Activated T-cell treated with anti-CD3 and anti-CD28 coated beads for 1 hour (primary cell): ENCODE results near the gene IRF1.
"Not testable (repeated sequence)": the region's sequence is repeated elsewhere in the genome, so short reads cannot be mapped to it uniquely, and the experiment has no call there.

Source experiments
- DNase-seq: peaks from one replicate; pipeline ENCODE4 v3.0.0-alpha.2; 2020; ENCODE audit warnings: low read depth

Gene IRF1

GRCh38 chr5:132438267-132438645 is 52.3 kb downstream of the IRF1 start:
- DNase-seq = not testable (repeated sequence)

- DNase-seq = peak; percentile 48
These were observed 52.8 kb downstream of the IRF1 start for GRCh38 chr5:132437604-132438266.

- DNase-seq = no peak
These were observed 53.6 kb downstream of the IRF1 start for GRCh38 chr5:132436936-132437335.

- DNase-seq = no peak
These were observed 54.7 kb downstream of the IRF1 start for GRCh38 chr5:132435886-132436285.

GRCh38 chr5:132435447-132435846 is 55.1 kb downstream of the IRF1 start:
- no peak for DNase-seq

- no peak for DNase-seq
These were observed 55.9 kb downstream of the IRF1 start for GRCh38 chr5:132434416-132435286.

- no peak for DNase-seq
These were observed 57.4 kb downstream of the IRF1 start for GRCh38 chr5:132433141-132433540.

GRCh38 chr5:132431632-132432031 is 58.9 kb downstream of the IRF1 start:
- no peak for DNase-seq
